EL (cell line): ENCODE measurements around the gene DBH.

Experiments
- DNase-seq: peaks from one replicate; pipeline ENCODE4 v3.0.0-alpha.2; 2016

DBH gene

GRCh38 chr9:133703591-133704399 lies 67.6 kb downstream of the DBH start:
- no peak for DNase-seq

GRCh38 chr9:133704711-133705181 lies 68.6 kb downstream of the DBH start:
- DNase-seq = no peak

GRCh38 chr9:133705576-133705975 lies 69.4 kb downstream of the DBH start:
- DNase-seq = no peak

- no peak for DNase-seq
Measured at GRCh38 chr9:133706307-133707050, 70.3 kb downstream of the DBH start.

GRCh38 chr9:133707065-133707762 lies 71.1 kb downstream of the DBH start:
- DNase-seq = peak; percentile 72

GRCh38 chr9:133707763-133708245 lies 71.6 kb downstream of the DBH start:
- no peak for DNase-seq

GRCh38 chr9:133708246-133709014 lies 72.3 kb downstream of the DBH start:
- no peak for DNase-seq
